HG02852 (cell line): ENCODE data around the gene REEP1.
"Not testable (repeated sequence)": the region's sequence is repeated elsewhere in the genome, so short reads cannot be mapped to it uniquely, and the experiment has no call there.

ENCODE experiments used
- ATAC-seq: cut with Tn5 transposase; IDR thresholded peaks from one replicate; pipeline ENCODE4 v1.9.1; 2021; ENCODE audit warnings: mild to moderate bottlenecking, moderate library complexity; ENCODE audit not compliant: unreplicated experiment

The REEP1 gene

DNA sequence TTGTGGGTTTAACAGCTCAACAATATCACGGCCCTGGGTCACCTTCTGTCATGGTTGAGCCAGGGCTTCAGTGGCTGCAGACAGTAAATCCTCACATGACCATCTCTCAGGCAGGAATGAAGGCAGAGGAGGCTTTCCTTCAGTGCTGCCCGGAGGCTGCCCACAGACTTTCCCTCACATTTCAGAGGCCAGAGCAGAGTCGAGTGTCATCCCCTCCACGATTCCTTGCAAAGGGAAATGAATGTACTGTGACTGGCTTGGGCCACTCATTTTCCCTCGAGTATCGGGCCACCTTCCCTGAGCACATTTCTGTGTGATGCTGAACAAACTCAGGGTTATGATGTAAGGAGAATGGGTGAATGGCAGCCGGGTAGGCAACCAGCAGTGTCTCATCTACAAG is 10.0 kb upstream of the REEP1 start:
- ATAC-seq, result no peak

- ATAC-seq, result not testable (repeated sequence)
These were observed 8.5 kb upstream of the REEP1 start for GRCh38 chr2:86345783-86346370.

DNA sequence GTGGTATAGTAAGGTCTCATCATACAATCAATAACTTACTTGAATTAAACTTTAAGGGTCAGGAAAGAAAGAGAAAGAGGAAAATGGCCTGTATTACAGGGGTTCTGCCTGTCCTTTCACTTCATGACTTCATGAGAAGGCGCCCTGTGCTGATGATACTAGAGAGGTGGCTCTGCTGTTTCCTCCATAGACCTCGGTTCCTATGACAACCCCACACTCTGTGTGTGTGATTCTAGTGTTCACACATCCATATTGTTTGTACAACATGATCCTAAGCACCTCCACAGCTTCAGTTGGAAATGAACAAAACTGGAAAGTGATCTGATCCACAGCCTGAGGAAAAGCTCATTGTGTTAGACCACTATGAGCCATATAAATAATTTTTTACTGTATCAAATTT is 7.0 kb upstream of the REEP1 start:
- no peak for ATAC-seq

- no peak for ATAC-seq
These were observed 5.1 kb upstream of the REEP1 start for GRCh38 chr2:86342488-86342887.

DNA sequence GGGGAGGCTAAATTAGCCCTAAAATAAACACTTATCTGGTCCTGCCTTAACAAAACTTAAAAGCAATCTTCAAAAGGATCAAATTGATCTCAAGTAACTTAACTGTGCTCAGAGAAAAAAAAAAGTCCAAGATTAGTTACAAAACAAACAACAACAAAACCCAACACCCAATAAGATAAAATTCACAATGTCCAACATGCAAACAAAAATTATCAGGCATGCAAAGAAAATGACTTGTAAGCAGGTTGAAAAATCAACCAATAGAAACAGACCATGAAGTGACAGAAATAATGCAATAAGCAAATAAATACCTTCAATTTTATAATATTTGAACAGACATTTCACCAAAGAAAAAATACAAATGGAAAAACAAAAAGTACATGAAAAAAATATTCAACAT is 4.0 kb upstream of the REEP1 start:
- ATAC-seq, result no peak

DNA sequence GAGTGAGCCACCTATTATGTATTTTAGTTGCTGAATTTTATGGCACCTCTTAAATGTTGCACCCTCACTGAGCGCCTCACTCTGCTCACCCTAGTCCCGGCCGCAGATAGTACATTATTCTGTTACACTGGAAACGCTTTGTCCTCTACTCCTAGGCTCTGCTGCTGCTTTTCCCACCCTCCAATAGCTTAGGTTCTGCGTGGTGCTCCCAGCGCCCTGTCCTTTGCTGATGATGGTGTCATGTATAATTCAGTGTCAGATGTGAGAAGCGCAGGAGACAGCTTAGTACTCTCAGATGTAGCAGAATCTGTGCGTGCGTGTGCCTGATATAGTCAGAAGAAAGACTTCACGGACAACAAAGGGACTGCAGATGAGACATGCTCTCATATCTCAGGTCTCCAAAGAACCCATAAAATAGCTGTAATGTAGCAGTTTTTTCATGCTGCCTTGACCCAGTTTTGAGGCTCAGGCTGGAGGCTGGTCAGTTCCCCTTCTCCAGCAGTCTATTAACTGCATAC is 1.4 kb upstream of the REEP1 start:
- ATAC-seq, result no peak

DNA sequence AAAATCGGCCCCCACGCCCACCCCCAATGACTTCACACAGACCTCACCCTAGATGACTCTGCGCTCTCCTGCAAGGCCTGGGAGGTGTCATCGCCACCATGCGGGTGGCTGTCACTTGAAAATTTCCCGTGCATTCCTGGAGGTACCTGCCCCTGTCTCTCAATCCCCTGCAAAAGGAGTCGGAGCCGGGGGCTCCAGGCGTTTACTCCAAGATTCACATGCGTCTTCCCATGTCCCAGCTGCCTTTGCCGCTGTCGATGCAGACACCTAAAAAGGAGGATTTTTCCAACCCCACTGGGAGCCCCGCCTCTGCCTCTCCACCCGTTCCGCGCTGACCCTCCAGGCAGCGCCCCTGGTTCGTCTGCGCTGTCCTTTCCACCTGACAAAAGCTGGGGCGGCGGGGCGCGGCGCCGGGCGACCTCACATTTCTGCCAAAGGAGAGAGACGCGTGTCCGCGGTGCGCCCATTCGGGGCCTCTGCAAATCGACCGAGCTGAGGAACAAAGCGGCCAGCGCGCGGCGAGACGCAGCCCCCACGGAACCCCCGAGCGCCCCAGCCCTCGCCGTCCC is 667 bp downstream of the REEP1 start:
- no peak for ATAC-seq

DNA sequence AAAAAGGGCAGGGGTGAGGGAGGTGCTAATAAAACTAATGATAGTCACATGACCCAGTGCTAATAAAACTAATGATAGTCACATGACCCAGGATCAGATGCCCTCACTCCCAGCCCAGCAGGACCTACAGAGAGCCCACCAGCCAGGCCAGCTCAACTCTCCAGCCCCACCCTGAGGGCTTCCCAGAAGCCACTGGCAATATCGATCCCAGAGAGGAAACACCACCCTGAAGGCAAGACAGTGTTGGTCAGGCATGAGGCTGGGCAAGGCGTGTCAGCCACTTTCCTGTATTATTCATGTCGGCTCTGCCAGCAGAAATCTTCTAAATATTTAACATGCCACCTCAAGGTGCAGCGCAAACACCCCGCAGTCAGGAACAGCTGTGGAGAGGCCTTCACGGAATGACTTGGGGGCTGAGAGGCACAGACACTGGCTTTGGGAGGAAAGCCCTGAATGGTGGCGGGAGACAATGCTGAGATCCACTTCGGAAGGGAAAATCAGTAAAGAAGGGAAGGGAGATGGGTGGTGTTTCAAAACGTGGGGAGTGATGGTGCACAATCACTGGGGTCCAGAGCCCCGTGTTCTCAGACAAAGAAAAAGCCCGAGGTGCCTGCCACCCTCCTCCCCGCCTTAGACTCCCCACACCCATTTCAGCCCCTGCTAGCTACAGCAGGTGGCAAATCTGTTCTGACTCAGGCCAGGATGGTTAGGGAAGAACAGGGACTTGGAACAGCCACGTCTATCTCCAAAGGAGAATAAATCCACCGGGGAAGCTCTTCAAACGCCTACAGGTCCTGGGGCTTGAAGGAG is 1.4 kb downstream of the REEP1 start:
- ATAC-seq, result no peak

GRCh38 chr2:86333378-86333777 is 4.0 kb downstream of the REEP1 start:
- no peak for ATAC-seq

GRCh38 chr2:86332654-86333053 is 4.8 kb downstream of the REEP1 start:
- ATAC-seq, result no peak

DNA sequence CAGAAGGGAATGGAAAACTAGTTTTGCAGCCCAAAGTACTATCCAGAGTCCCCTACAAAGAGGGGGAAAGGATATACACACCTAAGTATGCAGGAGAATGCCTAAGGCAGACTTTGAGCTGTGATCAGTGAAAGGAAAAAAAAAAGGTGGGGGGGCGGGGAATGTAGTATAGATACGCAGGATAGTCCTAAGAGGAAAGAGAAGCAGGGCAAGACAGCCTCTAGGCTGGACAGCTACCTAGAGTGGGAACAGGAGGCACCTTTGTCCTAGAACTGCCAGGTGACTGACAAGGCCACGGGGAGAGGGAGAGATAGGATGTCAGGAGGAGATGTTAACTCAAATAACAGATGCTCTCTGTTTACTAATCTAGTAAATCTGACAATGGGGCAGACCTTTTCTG is 6.0 kb downstream of the REEP1 start:
- no peak for ATAC-seq

DNA sequence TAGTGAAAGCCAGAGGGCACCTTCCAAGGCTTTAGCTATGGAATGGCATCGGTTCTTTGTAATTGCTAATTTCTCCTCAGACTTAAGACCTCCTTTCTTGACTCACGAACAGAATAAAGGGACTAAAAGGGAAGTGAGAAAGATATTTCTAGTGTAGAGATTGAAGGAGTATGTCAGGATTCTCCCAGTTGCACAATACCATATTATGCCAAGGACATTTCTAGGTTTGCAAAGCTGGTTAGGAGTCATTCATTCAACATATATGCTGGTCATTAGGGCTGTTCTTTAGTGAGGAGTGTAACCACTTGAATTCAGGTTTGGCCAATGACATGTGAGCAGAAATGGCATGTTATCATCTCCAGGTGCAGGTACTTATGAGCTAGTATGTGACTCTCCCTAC is 7.4 kb downstream of the REEP1 start:
- ATAC-seq, result no peak

GRCh38 chr2:86323273-86324021 is 14.0 kb downstream of the REEP1 start:
- no peak for ATAC-seq

DNA sequence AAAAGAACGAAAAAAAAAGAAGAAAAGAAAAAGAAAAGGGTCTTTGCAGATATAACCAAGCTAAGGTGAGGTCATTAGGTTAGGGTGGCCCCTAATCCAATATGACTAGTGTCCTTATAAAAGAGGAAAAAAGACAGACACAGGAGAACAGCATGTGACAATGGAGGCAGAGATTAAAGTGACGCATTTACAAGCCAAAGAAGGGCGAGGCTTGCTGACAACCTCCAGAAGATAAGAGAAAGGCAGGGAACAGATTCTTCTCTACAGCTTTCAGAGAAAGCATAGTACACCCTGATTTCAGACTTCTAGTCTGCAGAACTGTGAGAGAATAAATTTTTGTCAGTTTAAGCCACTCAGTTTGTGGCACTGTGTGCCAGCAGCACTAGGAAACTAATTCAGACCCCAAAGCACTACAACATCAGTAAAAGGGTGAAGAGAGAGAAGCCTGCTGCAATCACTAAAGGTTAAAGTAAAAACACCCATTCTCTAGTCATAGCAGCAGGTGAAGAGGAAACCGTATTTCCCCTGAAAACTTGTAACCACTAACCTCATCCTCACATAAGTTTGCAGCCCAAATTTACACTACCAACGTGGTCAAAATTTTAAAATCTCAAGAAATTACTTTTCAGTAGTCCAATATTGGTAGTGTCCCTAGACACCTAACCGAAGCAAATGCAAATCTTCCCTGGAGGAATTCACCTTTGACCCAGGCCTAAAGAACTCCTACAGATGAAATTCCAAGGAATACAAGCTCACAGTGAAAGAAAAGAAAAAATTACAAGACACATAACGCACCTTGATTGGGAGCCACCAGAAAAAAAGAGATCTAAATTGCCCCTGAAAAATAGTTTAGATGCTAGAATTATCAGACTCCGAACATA is 17.5 kb downstream of the REEP1 start:
- no peak for ATAC-seq

GRCh38 chr2:86315084-86315483 is 22.3 kb downstream of the REEP1 start:
- ATAC-seq, result no peak

GRCh38 chr2:86314125-86314524 is 23.3 kb downstream of the REEP1 start:
- ATAC-seq, result no peak

DNA sequence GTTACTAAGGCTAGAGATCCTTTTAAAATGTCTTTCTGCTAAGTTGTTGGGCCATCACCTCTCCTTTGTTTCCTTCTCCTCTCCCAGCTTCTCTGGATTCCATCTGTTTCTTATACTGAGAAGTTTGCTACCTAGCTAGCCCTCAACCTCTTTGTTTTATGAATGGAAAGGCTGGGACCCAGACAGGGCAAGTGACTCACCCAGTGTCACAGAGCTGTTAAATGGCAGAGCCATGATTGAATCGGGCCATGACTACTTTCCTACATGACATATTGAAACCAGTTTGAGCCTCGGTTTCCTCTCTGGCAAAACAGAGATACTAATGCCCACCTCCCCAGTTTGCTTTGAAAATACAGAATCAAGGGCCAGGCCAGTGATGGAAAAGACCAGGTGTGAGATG is 24.1 kb downstream of the REEP1 start:
- no peak for ATAC-seq

GRCh38 chr2:86311879-86312278 is 25.5 kb downstream of the REEP1 start:
- ATAC-seq, result no peak

- no peak for ATAC-seq
These were observed 27.5 kb downstream of the REEP1 start for GRCh38 chr2:86309966-86310365.

DNA sequence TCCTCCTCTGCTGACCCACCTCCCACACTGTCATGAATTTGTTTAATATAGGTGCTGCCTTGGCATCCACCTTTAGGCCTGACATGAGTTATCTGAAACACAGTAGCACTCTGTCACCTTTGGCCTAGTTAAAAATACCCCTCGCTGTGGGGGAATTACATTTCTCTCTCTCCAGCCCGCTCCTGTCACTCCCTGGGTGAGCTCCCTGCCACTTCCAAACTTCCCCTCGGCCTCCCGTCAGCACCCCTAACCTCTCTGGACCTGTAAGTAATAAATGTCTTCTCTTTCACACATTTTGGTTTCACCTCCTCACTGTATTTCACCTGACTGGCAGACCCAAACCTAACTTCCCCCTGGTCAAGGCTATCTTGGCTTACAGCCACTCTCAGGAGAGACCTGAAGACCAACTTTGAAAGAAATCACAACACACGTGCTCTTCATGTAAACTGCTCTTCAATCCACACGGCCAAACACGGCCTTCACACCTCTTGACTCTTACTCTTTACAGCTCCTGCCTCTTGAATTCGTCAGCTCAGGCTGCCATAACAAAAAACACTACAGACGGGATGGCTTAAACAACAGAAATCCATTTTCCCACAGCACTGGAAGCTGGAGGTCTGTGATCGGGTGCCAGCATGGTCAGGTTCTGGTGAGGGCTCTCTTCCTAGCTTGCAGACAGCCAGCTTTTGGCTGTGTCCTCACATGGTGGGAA is 28.3 kb downstream of the REEP1 start:
- no peak for ATAC-seq
